GM18873 (cell line): ENCODE measurements around the gene POU6F2.

Experiments used
- ATAC-seq: cut with Tn5 transposase; IDR thresholded peaks from one replicate; pipeline ENCODE4 v1.9.1; 2021; ENCODE audit warnings: mild to moderate bottlenecking, moderate library complexity, moderate number of reproducible peaks; ENCODE audit not compliant: unreplicated experiment, low FRiP score

POU6F2 gene

GRCh38 chr7:39105720-39106119, 128.0 kb downstream of the POU6F2 start:
- ATAC-seq = no peak

GRCh38 chr7:39125846-39126245, 148.1 kb downstream of the POU6F2 start:
- ATAC-seq = no peak

- ATAC-seq = no peak
Measured at GRCh38 chr7:39127058-39127457, 149.3 kb downstream of the POU6F2 start.

GRCh38 chr7:39128287-39128843, 150.7 kb downstream of the POU6F2 start:
- no peak for ATAC-seq

GRCh38 chr7:39130274-39130673, 152.6 kb downstream of the POU6F2 start:
- ATAC-seq = no peak

- no peak for ATAC-seq
Measured at GRCh38 chr7:39130857-39131526, 153.3 kb downstream of the POU6F2 start.

- no peak for ATAC-seq
Measured at GRCh38 chr7:39132306-39132705, 154.6 kb downstream of the POU6F2 start.

- no peak for ATAC-seq
Measured at GRCh38 chr7:39133088-39133487, 155.4 kb downstream of the POU6F2 start.

GRCh38 chr7:39137480-39137879, 159.8 kb downstream of the POU6F2 start:
- no peak for ATAC-seq

GRCh38 chr7:39142750-39143149, 165.0 kb downstream of the POU6F2 start:
- ATAC-seq = no peak

- no peak for ATAC-seq
Measured at GRCh38 chr7:39144420-39144819, 166.7 kb downstream of the POU6F2 start.

GRCh38 chr7:39145283-39145682, 167.6 kb downstream of the POU6F2 start:
- no peak for ATAC-seq

- ATAC-seq = no peak
Measured at GRCh38 chr7:39145935-39146334, 168.2 kb downstream of the POU6F2 start.

GRCh38 chr7:39152701-39153100, 175.0 kb downstream of the POU6F2 start:
- ATAC-seq = no peak

- no peak for ATAC-seq
Measured at GRCh38 chr7:39153113-39153512, 175.4 kb downstream of the POU6F2 start.

GRCh38 chr7:39153647-39154046, 175.9 kb downstream of the POU6F2 start:
- ATAC-seq = no peak

- ATAC-seq = no peak
Measured at GRCh38 chr7:39154815-39155214, 177.1 kb downstream of the POU6F2 start.

- no peak for ATAC-seq
Measured at GRCh38 chr7:39158367-39158766, 180.7 kb downstream of the POU6F2 start.

GRCh38 chr7:39161903-39162302, 184.2 kb downstream of the POU6F2 start:
- no peak for ATAC-seq

- no peak for ATAC-seq
Measured at GRCh38 chr7:39164887-39165286, 187.2 kb downstream of the POU6F2 start.

GRCh38 chr7:39168403-39169098, 190.8 kb downstream of the POU6F2 start:
- no peak for ATAC-seq

GRCh38 chr7:39172137-39172536, 194.4 kb downstream of the POU6F2 start:
- ATAC-seq = no peak
